Pancreas (tissue), 10 donors: ENCODE results near the gene B4GALNT3. TPM values are rescaled to one million over a fixed set of nuclear protein-coding genes. Genes with fewer than 3 reads are reported as not detected.

Experiments used
- ATAC-seq, 4 donors: fragments of 200-7000 bp; cut with Tn5 transposase; one replicate each; pipeline versions ENCODE4 v1.8.0 to v1.9.1; 2020; ENCODE audit warnings: mild to moderate bottlenecking in 4 of 4, moderate library complexity in 4 of 4
- DNase-seq, 6 donors: peaks; one replicate each; pipeline ENCODE4 v3.0.0-alpha.2; 2020
- FAIRE-seq: peaks from 2 replicates; lab custom pipeline; 2012; peaks lifted over from hg19 to GRCh38; lab: Jason Lieb, UNC
- H3K27ac ChIP-seq, 4 donors: fragments of 200-600 bp; sonication (generic); 1 replicate in 3 of 4; 2 replicates in 1 of 4; pipeline versions ENCODE4 v1.5.0 to v1.8.0; 2020
- H3K27me3 ChIP-seq, 4 donors: fragments of 200-600 bp; one replicate each; pipeline ENCODE4 v1.8.0; 2021
- H3K36me3 ChIP-seq, 3 donors: fragments of 200-600 bp; sonication (generic) in 1 of 3; one replicate each; pipeline versions ENCODE4 v1.5.0 to v1.8.0; 2020 to 2021
- H3K4me1 ChIP-seq, 3 donors: fragments of 200-600 bp; one replicate each; pipeline ENCODE4 v1.8.0; 2021
- H3K4me3 ChIP-seq, 4 donors: fragments of 200-600 bp; sonication (generic) in 2 of 4; one replicate each; pipeline versions ENCODE4 v1.5.0 to v1.8.0; 2020 to 2021
- H3K9me3 ChIP-seq, 4 donors: fragments of 200-600 bp; one replicate each; pipeline ENCODE4 v1.8.0; 2021
- whole genome bisulfite sequencing, 2 donors: extraction: QIAGEN DNeasy Blood & Tissue Kit; methylation state at CpG; one replicate each; pipeline ENCODE4 v1.1.7; 2013; 5-methylcytosine and 5-hydroxymethylcytosine counted together
- intact Hi-C, 3 donors: fragments of 100-400 bp; cut with DNase I; formaldehyde crosslinking; loops; one replicate each; pipeline versions ENCODE4 v1.11.1 to v1.14.2; 2022
- polyA plus RNA-seq, 2 donors: library from polyadenylated mRNA; stranded (reverse); fragments of 200-250 nt; gene quantifications; one replicate each; pipeline ENCODE4 v1.2.3, GENCODE V29; 2013
- total RNA-seq, 6 donors: library from RNA; stranded (reverse); fragmentation: NEBNext Ultra II Directional in 4 of 6; extraction: Animal tissue kit (Norgen Biotek cat#: 25700) in 4 of 6; gene quantifications; one replicate each; pipeline versions ENCODE4 v1.2.1 to v1.2.4, GENCODE V29; 2021 to 2023
- TF ChIP-seq, protein P1 (sequence below), 4 donors: fragments of 200-600 bp; sonication (generic) in 3 of 4; IDR thresholded peaks; one replicate each; pipeline versions ENCODE4 v1.5.0 to v1.8.0; 2021; ENCODE audit warnings: antibody characterized with exemption in 4 of 4
- donor health status: healthy with polysubstance abuse.
- donor health status: DM: no; HTN: no; CAD: no; lungs with moderate emphysema.
- donor health status: DM: no; HTN: no; CAD: no.
- donor health status: control.
- donor health status: control.
- donor health status: Bipolar disorder and iron deficiency.
- donor health status: DM: yes; HTN: yes; CAD: no.
- donor health status: DM: no; HTN: no; CAD: no.
- donor health status: DM: no; HTN: no; CAD: no.
- donor health status: DM: yes; HTN: yes; CAD: no.

Gene B4GALNT3
- total and polyA plus RNA-seq, 8 donors, result 3.8 to 19.5 (median 7.7) TPM

DNA sequence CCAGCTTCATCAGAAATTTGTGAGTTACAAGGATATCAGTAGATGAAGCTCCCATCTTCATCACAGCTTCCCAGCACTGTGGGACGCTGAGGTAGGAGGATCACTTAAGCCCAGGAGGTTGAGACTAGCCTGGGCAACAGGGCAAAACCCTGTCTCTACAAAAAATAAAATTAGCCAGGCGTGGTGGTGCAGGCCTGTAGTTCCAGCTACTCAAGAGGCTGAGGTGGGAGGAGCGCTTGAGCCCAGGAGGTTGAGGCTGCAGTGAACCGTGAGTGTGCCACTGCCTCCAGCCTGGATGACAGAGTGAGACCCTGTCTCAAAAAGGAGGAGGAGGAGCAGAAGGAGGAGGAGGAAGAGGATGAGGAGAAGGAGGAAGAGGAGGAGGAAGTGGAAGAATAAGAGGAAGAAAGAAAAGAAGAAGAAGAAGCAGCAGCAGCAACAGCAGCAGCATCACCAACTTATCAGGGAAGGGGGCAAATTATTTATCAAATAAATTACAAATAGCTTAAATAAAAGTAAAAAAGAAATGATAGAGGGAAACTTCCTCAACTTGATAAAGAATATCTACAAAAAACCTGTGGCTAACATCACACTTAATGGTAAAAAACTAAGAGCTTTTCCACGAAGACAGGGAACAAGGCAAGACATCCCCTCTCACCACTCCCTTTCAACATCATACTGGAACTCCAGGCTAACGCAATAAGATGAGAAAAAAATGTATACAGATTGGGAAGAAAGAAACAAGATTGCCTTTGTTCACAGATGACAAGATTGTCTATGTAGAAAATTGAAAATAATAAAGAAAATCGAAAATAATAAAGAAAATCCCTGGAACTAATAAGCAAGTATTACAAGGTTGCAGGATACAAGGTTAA is 133.9 kb downstream of the B4GALNT3 start:
- 90 to 94% methylated on average over 7 of the region's 7 CpGs for WGBS, 2 donors
- intact Hi-C loops, result no loop called here
- ATAC-seq, result no peak
- Histone ChIP-seq H3K9me3 (no peaks in the 10 kb centered on the region), H3K4me1 (peaks cover 15 to 20% (median 15%) of the 10 kb centered on the region in 3 donors), H3K27ac (no peak overlapping the region), H3K36me3 (no peaks in the 10 kb centered on the region), H3K4me3 (no peak overlapping the region), H3K27me3 (no peaks in the 10 kb centered on the region)
- TF ChIP-seq, protein P1, sequence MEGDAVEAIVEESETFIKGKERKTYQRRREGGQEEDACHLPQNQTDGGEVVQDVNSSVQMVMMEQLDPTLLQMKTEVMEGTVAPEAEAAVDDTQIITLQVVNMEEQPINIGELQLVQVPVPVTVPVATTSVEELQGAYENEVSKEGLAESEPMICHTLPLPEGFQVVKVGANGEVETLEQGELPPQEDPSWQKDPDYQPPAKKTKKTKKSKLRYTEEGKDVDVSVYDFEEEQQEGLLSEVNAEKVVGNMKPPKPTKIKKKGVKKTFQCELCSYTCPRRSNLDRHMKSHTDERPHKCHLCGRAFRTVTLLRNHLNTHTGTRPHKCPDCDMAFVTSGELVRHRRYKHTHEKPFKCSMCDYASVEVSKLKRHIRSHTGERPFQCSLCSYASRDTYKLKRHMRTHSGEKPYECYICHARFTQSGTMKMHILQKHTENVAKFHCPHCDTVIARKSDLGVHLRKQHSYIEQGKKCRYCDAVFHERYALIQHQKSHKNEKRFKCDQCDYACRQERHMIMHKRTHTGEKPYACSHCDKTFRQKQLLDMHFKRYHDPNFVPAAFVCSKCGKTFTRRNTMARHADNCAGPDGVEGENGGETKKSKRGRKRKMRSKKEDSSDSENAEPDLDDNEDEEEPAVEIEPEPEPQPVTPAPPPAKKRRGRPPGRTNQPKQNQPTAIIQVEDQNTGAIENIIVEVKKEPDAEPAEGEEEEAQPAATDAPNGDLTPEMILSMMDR (IDR thresholded peaks at IDR 0.05), result no peak
- FAIRE-seq, result no peak
- DNase-seq, result no peak

DNA sequence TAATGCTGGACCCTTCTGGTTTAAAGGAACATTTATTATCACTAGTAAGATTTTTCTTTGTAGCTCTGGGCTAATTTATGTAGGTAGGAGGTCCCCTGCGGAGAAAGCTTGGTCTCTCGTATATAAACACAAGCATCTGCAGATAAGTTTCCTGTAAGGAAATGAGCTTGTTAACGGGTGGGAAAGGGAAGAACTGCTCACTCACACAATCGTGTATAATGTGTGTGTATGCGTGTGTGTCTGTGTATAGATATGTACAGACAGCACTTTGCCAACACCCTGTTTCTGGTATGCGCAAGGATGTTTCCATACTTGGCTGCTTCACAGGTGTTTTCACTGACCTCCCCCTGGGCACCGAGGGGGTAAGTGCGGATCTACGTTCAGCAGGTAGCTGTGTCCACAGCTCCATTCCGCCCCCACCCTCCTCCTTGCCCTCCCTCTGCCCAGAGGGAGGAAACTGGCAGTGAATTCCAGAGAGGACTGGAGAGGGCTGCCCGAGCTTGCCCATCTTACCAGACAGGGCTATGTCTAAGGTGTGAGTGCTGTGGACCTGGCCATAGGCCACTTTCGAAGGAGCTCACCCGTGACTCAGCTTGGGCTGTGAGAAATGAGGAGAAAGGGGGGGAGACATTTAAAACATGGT is 138.3 kb downstream of the B4GALNT3 start:
- Histone ChIP-seq H3K27me3 (no peaks in the 10 kb centered on the region), H3K9me3 (no peaks in the 10 kb centered on the region), H3K27ac (no peak overlapping the region), H3K4me3 (no peak overlapping the region), H3K36me3 (no peaks in the 10 kb centered on the region), H3K4me1 (no peaks in the 10 kb centered on the region)
- no peak for ATAC-seq
- TF ChIP-seq, protein P1 (IDR thresholded peaks at IDR 0.05), result no peak
- intact Hi-C loops, result no loop called here
- FAIRE-seq, result no peak
- 68 to 71% methylated on average over 13 of the region's 13 CpGs for WGBS, 2 donors
- DNase-seq, result no peak

DNA sequence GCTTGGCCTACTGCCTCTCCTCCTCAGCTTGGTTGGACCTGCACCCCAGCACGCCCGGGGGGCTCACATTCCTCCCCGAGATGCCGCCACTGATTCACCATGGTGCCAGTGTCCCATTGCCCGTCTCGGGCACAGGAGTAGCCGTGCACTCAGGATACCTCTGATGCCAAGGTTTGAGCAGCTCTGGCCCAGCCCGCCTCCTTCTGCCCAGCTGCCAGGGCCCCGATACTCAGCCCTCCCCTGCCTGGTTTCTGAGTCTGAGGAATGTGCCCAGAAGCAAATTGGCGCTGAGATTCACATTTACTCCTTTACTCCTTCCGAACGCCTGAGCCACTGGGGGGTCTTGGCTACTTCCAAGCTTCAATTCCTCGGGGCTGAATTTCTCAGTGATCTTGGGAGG is 140.0 kb downstream of the B4GALNT3 start:
- no peak overlapping the region for H3K4me3 ChIP-seq
- H3K4me1 ChIP-seq, result no peaks in the 10 kb centered on the region
- DNase-seq (no peak), FAIRE-seq (no peak), ATAC-seq (no peak)
- WGBS, 2 donors, result 90 to 98% methylated on average over 13 of the region's 13 CpGs
- H3K36me3 ChIP-seq, result no peaks in the 10 kb centered on the region
- no peaks in the 10 kb centered on the region for H3K27me3 ChIP-seq
- intact Hi-C loops, result no loop called here
- TF ChIP-seq, protein P1 (IDR thresholded peaks at IDR 0.05), result no peak
- no peak overlapping the region for H3K27ac ChIP-seq
- no peaks in the 10 kb centered on the region for H3K9me3 ChIP-seq

DNA sequence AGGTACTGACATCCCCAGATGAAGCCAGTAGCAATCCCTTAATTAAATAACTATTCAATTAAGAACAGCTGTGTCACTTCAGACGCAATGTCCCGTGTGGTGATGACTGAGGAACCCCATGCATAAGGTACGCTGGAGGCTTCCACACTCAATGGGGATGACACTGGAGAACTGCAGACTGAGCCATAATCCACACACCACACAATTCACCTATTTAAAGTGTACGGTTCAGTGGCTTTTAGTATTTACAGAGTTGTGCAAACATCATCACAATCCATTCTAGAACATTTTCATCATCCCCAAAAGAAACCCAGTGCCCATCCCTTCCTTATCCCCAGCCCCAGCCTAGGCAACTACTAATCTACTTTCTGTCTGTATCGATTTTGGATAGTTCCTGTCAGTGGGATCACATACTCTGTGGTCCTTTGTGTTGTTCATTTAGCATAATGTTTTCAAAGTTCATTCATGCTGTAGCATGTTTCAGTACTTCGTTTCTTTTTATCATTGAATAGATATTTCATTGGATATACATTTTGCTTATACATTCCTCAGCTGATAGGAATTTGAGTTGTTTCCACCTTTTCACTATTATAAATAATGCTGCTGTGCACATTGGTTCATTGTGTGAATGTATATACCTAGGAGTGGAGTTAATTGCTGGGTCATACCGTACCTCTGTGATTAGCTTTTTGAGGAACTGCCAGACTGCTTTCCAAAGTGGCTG is 142.4 kb downstream of the B4GALNT3 start:
- WGBS, 2 donors, result 67 to 70% methylated on average over 7 of the region's 7 CpGs
- Histone ChIP-seq H3K4me3 (no peak overlapping the region), H3K27ac (no peak overlapping the region), H3K27me3 (no peaks in the 10 kb centered on the region), H3K36me3 (no peaks in the 10 kb centered on the region), H3K9me3 (no peaks in the 10 kb centered on the region), H3K4me1 (no peaks in the 10 kb centered on the region)
- DNase-seq (no peak), ATAC-seq (no peak), FAIRE-seq (no peak)
- intact Hi-C loops, result no loop called here
- TF ChIP-seq, protein P1 (IDR thresholded peaks at IDR 0.05), result no peak
